DOHH2 (cell line): Measurements from ENCODE around the gene ANKRD37.

Source experiments
- H3F3A ChIP-seq: fragments of 200-600 bp; sonication (generic), shearing (Covaris generic); 2 replicates; pipeline ENCODE4 v1.6.0; 2016; ENCODE audit warnings: antibody characterized with exemption, mild to moderate bottlenecking; ENCODE audit not compliant: control insufficient read depth, insufficient read depth
- H3K27ac ChIP-seq: fragments of 200-600 bp; sonication (generic); 2 replicates; pipeline ENCODE4 v1.5.1; 2014; ENCODE audit warnings: low read depth, mild to moderate bottlenecking, low read length, moderate library complexity
- H3K27me3 ChIP-seq: fragments of 200-600 bp; sonication (generic); 2 replicates; pipeline ENCODE4 v1.6.1; 2014; ENCODE audit warnings: mild to moderate bottlenecking, low read length, mixed read lengths; ENCODE audit not compliant: control insufficient read depth
- H3K36me3 ChIP-seq: fragments of 200-600 bp; sonication (generic); 2 replicates; pipeline ENCODE4 v1.6.1; 2014; ENCODE audit warnings: mild to moderate bottlenecking, low read length, moderate library complexity, mixed read lengths; ENCODE audit not compliant: control insufficient read depth
- H3K4me1 ChIP-seq: fragments of 200-600 bp; sonication (generic); 2 replicates; pipeline ENCODE4 v1.6.1; 2014; ENCODE audit warnings: mild to moderate bottlenecking, low read length, mixed read lengths; ENCODE audit not compliant: control insufficient read depth
- H3K4me2 ChIP-seq: fragments of 200-600 bp; sonication (generic); 2 replicates; pipeline ENCODE4 v1.6.0; 2014; ENCODE audit warnings: mild to moderate bottlenecking, low read length, moderate library complexity
- H3K4me3 ChIP-seq: fragments of 200-600 bp; sonication (generic); 2 replicates; pipeline ENCODE4 v1.5.1; 2014; ENCODE audit warnings: mild to moderate bottlenecking, low read length, mixed read lengths
- H3K79me2 ChIP-seq: fragments of 200-600 bp; sonication (generic); 2 replicates; pipeline ENCODE4 v1.6.1; 2014; ENCODE audit warnings: mild to moderate bottlenecking, low read length, mixed read lengths; ENCODE audit not compliant: control insufficient read depth
- H3K9me2 ChIP-seq: fragments of 200-600 bp; sonication (generic); replicated peaks from 2 replicates; pipeline ENCODE4 v1.6.1; 2014; ENCODE audit warnings: mild to moderate bottlenecking, low read length, mixed read lengths; ENCODE audit not compliant: control insufficient read depth
- H3K9me3 ChIP-seq: fragments of 200-600 bp; sonication (generic); 2 replicates; pipeline ENCODE4 v1.6.1; 2014; ENCODE audit warnings: antibody characterized with exemption, low read length, mixed read lengths; ENCODE audit not compliant: control insufficient read depth, insufficient read depth
- H4K20me1 ChIP-seq: fragments of 200-600 bp; sonication (generic); 2 replicates; pipeline ENCODE4 v1.6.0; 2014; ENCODE audit warnings: low read depth, mild to moderate bottlenecking, antibody characterized with exemption, low read length, moderate library complexity; ENCODE audit not compliant: control insufficient read depth, insufficient read depth
- CTCF ChIP-seq: fragments of 200-600 bp; sonication (generic); IDR thresholded peaks from one replicate; pipeline ENCODE4 v1.5.1; 2014; ENCODE audit warnings: antibody characterized with exemption, mild to moderate bottlenecking, low read depth, low read length; ENCODE audit not compliant: poor library complexity, severe bottlenecking
- EZH2phosphoT487 ChIP-seq: fragments of 200-600 bp; sonication (generic); IDR thresholded peaks from 2 replicates; pipeline ENCODE4 v1.6.1; 2017; ENCODE audit warnings: borderline replicate concordance, mild to moderate bottlenecking, antibody characterized with exemption, low read length, moderate library complexity, mixed read lengths

The ANKRD37 gene

GRCh38 chr4:185364886-185365285 is 31.8 kb upstream of the ANKRD37 start:
- H3K4me1 ChIP-seq = no peaks in the 10 kb centered on the region

GRCh38 chr4:185369731-185370130 is 26.9 kb upstream of the ANKRD37 start:
- Histone ChIP-seq H3K79me2 (no peaks in the 10 kb centered on the region), H4K20me1 (no peaks in the 10 kb centered on the region), H3K9me2 (no peaks in the 10 kb centered on the region), H3F3A (no peaks in the 10 kb centered on the region), H3K4me1 (no peaks in the 10 kb centered on the region), H3K9me3 (no peaks in the 10 kb centered on the region), H3K27me3 (no peaks in the 10 kb centered on the region), H3K36me3 (peaks cover 27% of the 10 kb centered on the region), H3K27ac (no peak overlapping the region), H3K4me2 (no peak overlapping the region), H3K4me3 (no peak overlapping the region)
- no peak for TF ChIP-seq CTCF
- TF ChIP-seq EZH2phosphoT487 = no peak

More at GRCh38 chr4:185364886-185365285, 31.8 kb upstream of the ANKRD37 start:
- H3F3A ChIP-seq = no peaks in the 10 kb centered on the region
- H3K79me2 ChIP-seq = no peaks in the 10 kb centered on the region
- H3K27ac ChIP-seq = no peak overlapping the region
- H4K20me1 ChIP-seq = no peaks in the 10 kb centered on the region
- TF ChIP-seq CTCF = no peak
- TF ChIP-seq EZH2phosphoT487 = no peak
- no peaks in the 10 kb centered on the region for H3K9me3 ChIP-seq
- no peaks in the 10 kb centered on the region for H3K9me2 ChIP-seq
- no peaks in the 10 kb centered on the region for H3K27me3 ChIP-seq
- H3K36me3 ChIP-seq = peaks cover 27% of the 10 kb centered on the region
- H3K4me3 ChIP-seq = no peak overlapping the region
- no peak overlapping the region for H3K4me2 ChIP-seq

- peaks cover 27% of the 10 kb centered on the region for H3K36me3 ChIP-seq
- H3K9me2 ChIP-seq = no peaks in the 10 kb centered on the region
- no peak for TF ChIP-seq EZH2phosphoT487
- TF ChIP-seq CTCF = no peak
- no peak overlapping the region for H3K4me2 ChIP-seq
- no peak overlapping the region for H3K27ac ChIP-seq
- no peaks in the 10 kb centered on the region for H4K20me1 ChIP-seq
- H3K27me3 ChIP-seq = no peaks in the 10 kb centered on the region
- no peak overlapping the region for H3K4me3 ChIP-seq
- no peaks in the 10 kb centered on the region for H3K79me2 ChIP-seq
- H3K9me3 ChIP-seq = no peaks in the 10 kb centered on the region
- H3F3A ChIP-seq = no peaks in the 10 kb centered on the region
- no peaks in the 10 kb centered on the region for H3K4me1 ChIP-seq
Measured at GRCh38 chr4:185370268-185370949, 26.2 kb upstream of the ANKRD37 start.
